NCI-H2107 treated with DMSO at 0.1 percent for 48 hours (cell line): Measurements from ENCODE around the gene DCAF8.

Experiments used
- DNase-seq: peaks from one replicate; lab custom pipeline; 2025; ENCODE audit not compliant: unreplicated experiment; lab: John Stamatoyannopoulos, UW

Gene DCAF8

GRCh38 chr1:160227034-160227433 is 35.3 kb downstream of the DCAF8 start:
- DNase-seq = no peak

DNA sequence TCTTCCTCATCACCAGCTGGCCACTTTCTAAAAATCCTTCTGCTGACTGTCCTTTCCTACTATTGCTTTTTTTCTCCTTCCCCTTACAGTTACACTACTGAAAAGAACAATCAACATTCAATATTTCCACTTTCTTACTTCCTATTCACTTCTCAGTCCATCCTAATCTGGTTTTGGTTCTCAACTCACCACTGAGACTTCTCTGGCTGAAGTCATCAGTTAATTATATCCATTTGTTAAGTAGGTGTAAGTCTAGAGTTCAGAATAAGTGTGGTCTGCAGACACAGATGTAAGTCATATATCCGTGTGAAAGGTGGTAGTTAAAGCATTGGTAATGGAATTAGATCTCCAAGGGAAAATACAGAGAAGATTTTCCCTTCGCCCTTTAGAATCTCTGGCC is 35.7 kb downstream of the DCAF8 start:
- DNase-seq = no peak

GRCh38 chr1:160225345-160225744 is 37.0 kb downstream of the DCAF8 start:
- no peak for DNase-seq

- DNase-seq = no peak
Observed at GRCh38 chr1:160224606-160225005, 37.7 kb downstream of the DCAF8 start.

DNA sequence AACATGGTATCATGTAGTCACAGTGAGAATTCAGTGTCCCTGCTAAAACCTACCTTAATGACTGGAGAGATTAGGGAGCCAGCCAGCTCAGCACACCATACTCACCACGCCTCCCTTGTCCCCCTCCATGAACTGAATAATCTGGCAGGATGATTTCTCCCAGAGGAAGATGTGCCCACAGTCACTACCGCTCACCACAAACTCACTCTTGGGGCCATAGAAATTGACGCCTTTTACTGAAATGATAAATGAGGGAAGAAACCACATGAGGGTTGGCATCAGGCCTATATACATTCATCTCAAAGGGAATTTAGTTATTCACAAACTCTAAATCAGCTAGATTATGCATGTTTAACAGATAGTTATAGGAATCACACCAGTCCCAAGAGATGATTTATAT is 39.8 kb downstream of the DCAF8 start:
- no peak for DNase-seq

- no peak for DNase-seq
Observed at GRCh38 chr1:160221089-160221488, 41.3 kb downstream of the DCAF8 start.

- DNase-seq = no peak
Observed at GRCh38 chr1:160220301-160220700, 42.0 kb downstream of the DCAF8 start.

GRCh38 chr1:160219062-160219929 is 43.1 kb downstream of the DCAF8 start:
- peak; percentile 50 for DNase-seq

GRCh38 chr1:160217481-160218051 is 44.8 kb downstream of the DCAF8 start:
- no peak for DNase-seq

GRCh38 chr1:160216301-160216700 is 46.0 kb downstream of the DCAF8 start:
- no peak for DNase-seq

- DNase-seq = no peak
Observed at GRCh38 chr1:160214481-160215140, 47.7 kb downstream of the DCAF8 start.

DNA sequence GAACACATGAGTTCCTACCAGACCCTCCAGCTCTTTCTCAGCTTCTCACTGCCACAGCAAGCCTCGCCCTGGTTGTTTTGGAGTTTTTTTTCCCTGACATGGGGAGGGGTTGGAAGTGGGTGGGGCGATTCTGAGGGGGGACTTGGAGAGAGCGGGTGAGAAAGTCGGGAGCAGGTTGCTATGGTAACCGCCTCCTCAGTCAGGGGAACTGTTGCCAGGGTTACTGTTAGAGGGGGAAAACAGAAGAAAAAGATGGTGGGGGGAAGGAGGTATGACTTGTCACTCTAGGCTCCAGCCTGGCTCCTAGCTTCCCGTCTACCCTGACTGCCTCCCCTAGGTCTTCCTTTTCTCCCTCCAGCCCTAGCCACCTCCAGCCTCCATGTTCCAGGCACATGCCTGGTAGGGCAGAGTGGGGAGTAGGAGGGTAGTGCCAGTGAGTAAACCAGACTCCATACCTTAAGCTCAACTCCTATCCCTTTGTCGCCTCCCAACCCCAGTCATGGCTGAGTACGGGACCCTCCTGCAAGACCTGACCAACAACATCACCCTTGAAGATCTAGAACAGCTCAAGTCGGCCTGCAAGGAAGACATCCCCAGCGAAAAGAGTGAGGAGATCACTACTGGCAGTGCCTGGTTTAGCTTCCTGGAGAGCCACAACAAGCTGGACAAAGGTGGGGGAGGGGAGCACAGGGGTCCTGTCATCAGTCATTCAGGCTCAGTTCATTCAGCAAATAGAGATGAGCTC is 51.1 kb downstream of the DCAF8 start:
- DNase-seq = no peak

DNA sequence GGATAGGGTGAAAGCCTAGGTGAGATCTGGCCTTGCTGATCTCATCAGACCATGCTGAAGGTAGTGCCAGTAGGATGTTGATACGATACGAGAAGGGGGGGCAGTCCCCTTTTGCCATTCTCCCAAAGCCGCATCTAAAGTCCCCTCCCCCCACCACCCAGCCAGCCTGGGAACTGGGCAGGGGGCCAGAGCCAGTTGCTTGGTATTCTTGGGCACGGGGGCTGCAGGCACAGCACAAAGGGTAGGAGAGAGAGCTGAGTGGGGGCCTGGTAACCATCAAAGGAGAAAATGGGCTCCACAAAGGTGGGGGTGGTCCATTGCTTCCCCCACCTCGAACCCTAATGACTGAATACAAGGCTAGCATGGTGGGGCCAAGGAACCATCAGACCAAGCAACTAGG is 51.8 kb downstream of the DCAF8 start:
- no peak for DNase-seq

DNA sequence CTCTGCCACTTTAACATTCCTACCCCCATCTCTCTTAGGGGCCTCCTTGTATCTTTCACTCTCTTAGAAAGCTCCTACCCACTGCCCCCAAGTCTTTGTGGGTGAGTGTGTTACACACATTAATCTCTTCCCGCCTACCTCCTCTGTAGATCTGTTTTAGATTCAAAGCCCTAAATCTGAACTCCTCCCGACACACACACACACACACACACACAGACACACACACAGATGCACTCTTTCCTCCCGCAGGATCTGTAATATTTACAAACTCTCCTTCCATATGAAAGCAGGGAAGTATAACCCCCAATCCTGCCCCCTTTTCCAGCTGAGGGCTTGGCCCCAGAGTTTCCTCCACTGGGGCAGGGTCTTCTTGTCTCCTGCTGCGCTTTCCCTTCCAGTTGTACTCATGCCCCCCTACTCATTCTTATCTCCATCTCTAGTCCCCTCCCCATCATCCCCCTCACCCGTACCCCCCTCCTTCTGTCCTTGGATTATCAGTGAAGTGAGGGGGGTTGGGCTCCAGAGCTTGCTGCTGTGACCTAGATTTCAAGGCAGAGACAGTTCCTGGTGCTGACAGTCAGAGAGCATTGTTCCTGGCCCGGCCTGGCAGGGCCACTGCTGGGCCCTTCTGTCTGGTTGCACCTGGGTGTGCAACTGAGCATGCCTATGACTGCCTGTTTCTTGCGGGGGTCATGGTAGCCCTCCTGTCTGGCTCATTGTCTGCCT is 52.9 kb downstream of the DCAF8 start:
- no peak for DNase-seq

GRCh38 chr1:160208557-160209320 is 53.6 kb downstream of the DCAF8 start:
- DNase-seq = no peak

- DNase-seq = no peak
Observed at GRCh38 chr1:160207771-160208556, 54.4 kb downstream of the DCAF8 start.

GRCh38 chr1:160207118-160207650 is 55.2 kb downstream of the DCAF8 start:
- no peak for DNase-seq

- DNase-seq = no peak
Observed at GRCh38 chr1:160206421-160207117, 55.8 kb downstream of the DCAF8 start.
